Measurements from ENCODE around the gene TRIM51.
"Not testable (repeated sequence)": the region's sequence is repeated elsewhere in the genome, so short reads cannot be mapped to it uniquely, and the experiment has no call there.

The TRIM51 gene

GRCh38 chr11:55882997-55883396 lies at the start of gene TRIM51:
TRIM51 (plus strand) TSS chr11:55883297; CDS start chr11:55885429, 2,132 bp downstream.
- not testable (repeated sequence) for DNase-seq

DNA sequence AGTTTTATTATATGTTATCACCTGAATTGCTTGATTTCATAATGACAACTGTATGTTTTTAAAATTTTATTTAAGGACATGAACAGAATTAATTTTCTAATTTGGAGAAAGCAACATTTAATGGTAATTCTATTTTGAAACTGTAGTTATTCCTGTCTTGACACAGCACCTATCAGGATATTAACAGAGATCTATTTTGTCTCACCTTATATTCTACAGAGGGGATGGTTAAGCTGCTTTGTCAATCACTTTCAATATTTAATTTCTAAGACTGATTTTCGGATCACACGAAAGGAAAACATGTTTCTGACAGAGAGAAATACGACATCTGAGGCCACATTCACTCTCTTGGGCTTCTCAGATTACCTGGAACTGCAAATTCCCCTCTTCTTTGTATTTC lies 44.6 kb upstream of the TRIM51 start, which contains the start of gene OR5D16:
OR5D16 (plus strand) TSS at position 301 of the 400 bp plus-strand sequence; CDS start at position 301, 0 bp downstream.
- no peak for DNase-seq

- DNase-seq = no peak
These were observed 35.6 kb upstream of the TRIM51 start for GRCh38 chr11:55847453-55847852.

- DNase-seq = no peak
These were observed 34.1 kb upstream of the TRIM51 start for GRCh38 chr11:55849037-55849436.

DNA sequence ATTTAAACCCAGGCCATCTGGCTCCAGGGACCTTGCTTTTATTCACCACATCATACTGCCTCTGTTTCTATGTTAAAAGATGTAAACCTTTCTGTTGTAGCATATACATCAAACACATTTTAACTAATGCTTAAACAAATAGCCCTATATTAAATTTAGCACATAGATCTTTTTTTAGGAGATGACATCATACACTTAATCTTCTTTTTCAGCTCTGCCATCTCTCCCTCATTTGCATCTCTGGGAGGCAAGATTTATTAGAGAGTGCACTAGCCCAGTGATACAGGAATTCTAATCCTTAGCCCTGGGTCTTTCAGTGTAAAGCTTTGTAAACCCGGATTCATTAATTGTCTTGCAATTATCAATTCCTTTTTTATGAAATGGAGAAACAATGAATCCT lies 31.0 kb upstream of the TRIM51 start:
- no peak for DNase-seq

- DNase-seq = no peak
These were observed 28.4 kb upstream of the TRIM51 start for GRCh38 chr11:55854704-55855103.

GRCh38 chr11:55867354-55867753 lies 15.7 kb upstream of the TRIM51 start:
- DNase-seq = not testable (repeated sequence)

DNA sequence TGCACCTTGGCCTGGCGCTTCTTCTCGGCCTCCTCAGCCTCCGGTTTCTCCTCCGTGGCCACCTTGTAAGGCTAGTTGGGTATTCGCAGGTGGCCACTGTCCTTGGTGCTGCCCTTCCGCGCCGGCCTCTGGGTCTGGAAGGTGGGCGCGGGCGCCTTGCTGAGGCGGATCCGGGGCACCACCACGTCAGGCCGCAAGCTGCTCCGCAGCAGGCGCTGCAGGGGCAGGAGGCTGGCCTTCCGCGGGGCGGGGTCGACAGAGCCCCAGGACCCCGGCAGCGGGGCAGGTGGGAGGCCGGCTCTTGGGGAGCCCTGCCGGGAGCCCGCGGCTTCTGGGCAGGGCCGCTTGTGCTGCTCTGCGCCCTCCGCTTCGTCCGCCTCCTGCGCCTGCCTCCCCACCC lies 10.4 kb upstream of the TRIM51 start:
- DNase-seq = not testable (repeated sequence)

- not testable (repeated sequence) for DNase-seq
These were observed 10.0 kb upstream of the TRIM51 start for GRCh38 chr11:55873146-55873545.

DNA sequence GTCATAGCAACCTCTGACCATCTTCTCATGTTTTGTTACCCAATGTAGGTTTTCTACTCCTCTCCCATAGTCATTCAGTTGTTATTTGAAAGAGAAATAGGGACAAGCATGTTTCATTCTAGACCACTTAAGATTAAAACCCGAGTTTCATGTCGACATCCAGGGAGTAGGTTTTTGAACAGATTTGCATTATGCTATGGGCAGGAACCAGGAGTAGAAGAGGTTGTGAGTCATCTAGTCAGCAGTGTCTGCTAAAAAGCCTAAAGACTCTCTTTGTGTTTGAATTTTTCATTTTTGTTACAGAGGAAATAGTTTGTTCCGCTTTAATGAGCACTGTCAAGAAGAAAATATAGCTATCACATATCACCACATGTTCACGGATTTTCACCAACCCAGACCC lies 1.9 kb downstream of the TRIM51 start:
- not testable (repeated sequence) for DNase-seq

DNA sequence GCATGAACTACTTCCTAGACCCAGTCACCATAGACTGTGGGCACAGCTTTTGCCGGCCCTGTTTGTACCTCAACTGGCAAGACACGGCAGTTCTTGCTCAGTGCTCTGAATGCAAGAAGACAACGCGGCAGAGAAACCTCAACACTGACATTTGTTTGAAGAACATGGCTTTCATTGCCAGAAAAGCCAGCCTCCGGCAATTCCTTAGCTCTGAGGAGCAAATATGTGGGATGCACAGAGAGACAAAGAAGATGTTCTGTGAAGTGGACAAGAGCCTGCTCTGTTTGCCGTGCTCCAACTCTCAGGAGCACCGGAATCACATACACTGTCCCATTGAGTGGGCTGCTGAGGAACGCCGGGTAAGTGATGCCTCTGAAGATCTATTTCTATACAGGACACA lies 2.4 kb downstream of the TRIM51 start:
- not testable (repeated sequence) for DNase-seq

GRCh38 chr11:55895216-55895615 lies 12.1 kb downstream of the TRIM51 start:
- no peak for DNase-seq

DNA sequence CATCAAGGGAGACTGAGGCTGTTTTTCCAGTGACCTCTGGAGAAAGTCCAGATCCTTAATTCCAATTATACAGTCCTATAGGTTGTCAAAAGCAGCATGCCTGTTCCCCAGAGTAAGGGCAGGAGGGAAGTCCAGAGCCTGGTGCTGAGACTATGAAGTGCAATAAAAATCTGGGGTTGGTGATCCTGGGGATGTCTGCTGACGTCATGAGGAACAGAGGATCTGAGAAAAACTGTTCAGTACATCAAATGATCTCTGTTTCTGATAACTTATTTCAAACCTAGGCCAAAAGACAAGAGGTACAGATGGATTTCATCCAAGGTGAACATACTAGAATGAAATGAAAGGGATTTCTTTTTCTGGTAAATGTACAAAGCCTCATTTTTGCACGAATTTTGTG lies 19.2 kb downstream of the TRIM51 start:
- no peak for DNase-seq

- no peak for DNase-seq
These were observed 31.4 kb downstream of the TRIM51 start, which contains the start of gene OR5W2 for GRCh38 chr11:55914482-55914881. OR5W2 (minus strand) TSS chr11:55914582; CDS start chr11:55914582, 0 bp downstream.

- DNase-seq = no peak
These were observed 37.4 kb downstream of the TRIM51 start for GRCh38 chr11:55920537-55920936.

DNA sequence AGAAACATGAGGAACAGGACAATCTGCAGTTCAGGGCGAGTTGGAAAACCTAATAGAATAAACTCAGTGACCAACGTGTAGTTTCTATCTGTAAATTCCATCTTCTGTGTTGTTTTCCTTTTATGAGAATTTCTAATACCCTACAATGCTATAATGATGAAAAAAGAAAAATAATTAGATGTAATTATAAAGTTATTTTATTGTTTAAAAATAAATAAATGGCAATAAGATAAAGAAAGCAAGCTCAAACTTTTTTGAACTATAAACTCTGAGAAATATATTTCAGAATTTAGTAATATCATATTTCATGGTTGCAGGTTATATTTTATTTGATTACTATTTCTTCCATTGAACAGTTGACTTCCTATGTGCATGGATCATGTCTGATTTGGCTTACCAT lies 53.2 kb downstream of the TRIM51 start, which contains the start of gene OR5I1:
OR5I1 (minus strand) TSS at position 101 of the 400 bp plus-strand sequence; CDS start at position 101, 0 bp downstream.
- DNase-seq = no peak
